DMS53 treated with DMSO at 0.1 percent for 48 hours (cell line): Measurements from ENCODE around the gene DHRS4.
"Not testable (repeated sequence)": the region's sequence is repeated elsewhere in the genome, so short reads cannot be mapped to it uniquely, and the experiment has no call there.

ENCODE experiments used
- DNase-seq: peaks from one replicate; lab custom pipeline; 2025; ENCODE audit not compliant: unreplicated experiment; lab: John Stamatoyannopoulos, UW

Gene DHRS4

GRCh38 chr14:23939607-23940326 is 13.8 kb upstream of the DHRS4 start:
- no peak for DNase-seq

- no peak for DNase-seq
Observed at GRCh38 chr14:23941230-23941629, 12.3 kb upstream of the DHRS4 start.

GRCh38 chr14:23941669-23942068 is 11.9 kb upstream of the DHRS4 start:
- DNase-seq: no peak

GRCh38 chr14:23942587-23942986 is 11.0 kb upstream of the DHRS4 start:
- DNase-seq: no peak

- not testable (repeated sequence) for DNase-seq
Observed at GRCh38 chr14:23949069-23949468, 4.5 kb upstream of the DHRS4 start.

GRCh38 chr14:23950411-23951135 is 3.0 kb upstream of the DHRS4 start:
- no peak for DNase-seq

GRCh38 chr14:23951136-23951466 is 2.5 kb upstream of the DHRS4 start:
- not testable (repeated sequence) for DNase-seq

GRCh38 chr14:23951590-23952201 is 1.9 kb upstream of the DHRS4 start:
- DNase-seq: no peak

GRCh38 chr14:23953116-23953463 is 480 bp upstream of the DHRS4 start:
- not testable (repeated sequence) for DNase-seq

GRCh38 chr14:23954279-23954614 is 677 bp downstream of the DHRS4 start:
- DNase-seq: not testable (repeated sequence)

- DNase-seq: peak; percentile 23
Observed at GRCh38 chr14:23954965-23955364, 1.4 kb downstream of the DHRS4 start.

- not testable (repeated sequence) for DNase-seq
Observed at GRCh38 chr14:23955811-23956210, 2.2 kb downstream of the DHRS4 start.

GRCh38 chr14:23957913-23958569 is 4.5 kb downstream of the DHRS4 start:
- not testable (repeated sequence) for DNase-seq

- not testable (repeated sequence) for DNase-seq
Observed at GRCh38 chr14:23960899-23961298, 7.3 kb downstream of the DHRS4 start.

GRCh38 chr14:23961704-23962103 is 8.1 kb downstream of the DHRS4 start:
- DNase-seq: not testable (repeated sequence)

GRCh38 chr14:23969130-23969480 is 15.5 kb downstream of the DHRS4 start:
- DNase-seq: not testable (repeated sequence)

- DNase-seq: not testable (repeated sequence)
Observed at GRCh38 chr14:23969481-23970282, 16.1 kb downstream of the DHRS4 start.

- not testable (repeated sequence) for DNase-seq
Observed at GRCh38 chr14:23970283-23970659, 16.7 kb downstream of the DHRS4 start.

- not testable (repeated sequence) for DNase-seq
Observed at GRCh38 chr14:23973178-23973577, 19.6 kb downstream of the DHRS4 start.

- not testable (repeated sequence) for DNase-seq
Observed at GRCh38 chr14:23974041-23974440, 20.5 kb downstream of the DHRS4 start.

- DNase-seq: not testable (repeated sequence)
Observed at GRCh38 chr14:23977208-23977607, 23.6 kb downstream of the DHRS4 start.
